HTERT RPE-1 (cell line): Measurements from ENCODE around the gene HNRNPM.

Experiments
- in situ Hi-C: fragments of 300-500 bp; cut with MboI; formaldehyde crosslinking; loops from 4 replicates; pipeline ENCODE4 v1.14.3; 2020; ENCODE audit warnings: low sequenced_read_pairs

HNRNPM gene

DNA sequence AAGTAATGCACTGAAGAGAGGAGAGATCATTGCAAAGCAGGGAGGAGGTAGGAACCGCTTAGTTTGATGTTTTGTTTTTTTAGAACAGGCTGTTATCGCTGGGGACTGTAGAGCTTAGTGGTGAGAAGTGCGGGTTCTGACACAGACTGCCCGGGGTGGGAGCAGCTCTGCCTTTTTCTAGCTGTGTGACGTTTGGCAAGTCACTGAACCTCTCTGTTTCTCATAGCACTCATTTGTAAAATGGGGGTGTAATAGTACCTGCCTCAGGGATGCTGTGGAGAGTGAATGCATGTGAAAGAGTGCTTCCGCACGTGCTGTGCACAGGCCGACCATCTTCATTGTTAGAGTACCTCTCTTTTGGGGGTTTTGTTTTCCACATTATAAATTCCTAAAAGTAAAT is 38.4 kb downstream of the HNRNPM start:
- in situ Hi-C loops = no loop called here

DNA sequence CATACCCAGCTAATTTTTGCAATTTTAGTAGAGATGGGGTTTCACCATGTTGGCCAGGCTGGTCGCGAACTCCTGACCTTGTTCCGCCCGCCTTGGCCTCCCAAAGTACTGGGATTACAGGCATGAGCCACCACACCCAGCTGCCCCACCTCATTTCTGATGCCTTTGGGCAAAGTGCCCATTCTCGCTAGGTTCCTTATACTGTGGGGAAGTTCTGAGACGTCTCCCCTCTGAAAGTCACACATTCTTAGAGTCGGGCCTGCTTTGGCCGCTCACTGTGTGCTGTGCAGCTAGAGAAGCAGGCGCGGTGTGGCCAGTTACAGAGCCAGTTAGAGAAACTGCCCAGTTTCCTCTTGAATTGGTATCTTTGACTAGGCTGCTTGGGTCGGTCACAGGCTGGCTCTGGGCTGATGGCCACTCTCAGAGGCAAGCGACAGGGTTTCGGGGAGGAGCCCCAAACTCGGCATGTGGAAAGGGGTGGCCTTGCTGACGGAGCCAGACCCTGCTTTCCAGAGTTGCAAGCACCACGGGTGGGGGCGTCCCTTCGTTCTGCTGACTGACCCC is 39.6 kb downstream of the HNRNPM start:
- in situ Hi-C loops = no loop called here

DNA sequence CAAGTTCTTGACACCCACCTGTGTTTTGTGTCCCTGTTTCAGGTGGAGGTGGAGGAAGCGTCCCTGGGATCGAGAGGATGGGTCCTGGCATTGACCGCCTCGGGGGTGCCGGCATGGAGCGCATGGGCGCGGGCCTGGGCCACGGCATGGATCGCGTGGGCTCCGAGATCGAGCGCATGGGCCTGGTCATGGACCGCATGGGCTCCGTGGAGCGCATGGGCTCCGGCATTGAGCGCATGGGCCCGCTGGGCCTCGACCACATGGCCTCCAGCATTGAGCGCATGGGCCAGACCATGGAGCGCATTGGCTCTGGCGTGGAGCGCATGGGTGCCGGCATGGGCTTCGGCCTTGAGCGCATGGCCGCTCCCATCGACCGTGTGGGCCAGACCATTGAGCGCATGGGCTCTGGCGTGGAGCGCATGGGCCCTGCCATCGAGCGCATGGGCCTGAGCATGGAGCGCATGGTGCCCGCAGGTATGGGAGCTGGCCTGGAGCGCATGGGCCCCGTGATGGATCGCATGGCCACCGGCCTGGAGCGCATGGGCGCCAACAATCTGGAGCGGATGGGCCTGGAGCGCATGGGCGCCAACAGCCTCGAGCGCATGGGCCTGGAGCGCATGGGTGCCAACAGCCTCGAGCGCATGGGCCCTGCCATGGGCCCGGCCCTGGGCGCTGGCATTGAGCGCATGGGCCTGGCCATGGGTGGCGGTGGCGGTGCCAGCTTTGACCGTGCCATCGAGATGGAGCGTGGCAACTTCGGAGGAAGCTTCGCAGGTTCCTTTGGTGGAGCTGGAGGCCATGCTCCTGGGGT is 41.0 kb downstream of the HNRNPM start:
- in situ Hi-C loops = no loop called here

GRCh38 chr19:8486661-8487136 is 41.9 kb downstream of the HNRNPM start:
- in situ Hi-C loops = no loop called here

DNA sequence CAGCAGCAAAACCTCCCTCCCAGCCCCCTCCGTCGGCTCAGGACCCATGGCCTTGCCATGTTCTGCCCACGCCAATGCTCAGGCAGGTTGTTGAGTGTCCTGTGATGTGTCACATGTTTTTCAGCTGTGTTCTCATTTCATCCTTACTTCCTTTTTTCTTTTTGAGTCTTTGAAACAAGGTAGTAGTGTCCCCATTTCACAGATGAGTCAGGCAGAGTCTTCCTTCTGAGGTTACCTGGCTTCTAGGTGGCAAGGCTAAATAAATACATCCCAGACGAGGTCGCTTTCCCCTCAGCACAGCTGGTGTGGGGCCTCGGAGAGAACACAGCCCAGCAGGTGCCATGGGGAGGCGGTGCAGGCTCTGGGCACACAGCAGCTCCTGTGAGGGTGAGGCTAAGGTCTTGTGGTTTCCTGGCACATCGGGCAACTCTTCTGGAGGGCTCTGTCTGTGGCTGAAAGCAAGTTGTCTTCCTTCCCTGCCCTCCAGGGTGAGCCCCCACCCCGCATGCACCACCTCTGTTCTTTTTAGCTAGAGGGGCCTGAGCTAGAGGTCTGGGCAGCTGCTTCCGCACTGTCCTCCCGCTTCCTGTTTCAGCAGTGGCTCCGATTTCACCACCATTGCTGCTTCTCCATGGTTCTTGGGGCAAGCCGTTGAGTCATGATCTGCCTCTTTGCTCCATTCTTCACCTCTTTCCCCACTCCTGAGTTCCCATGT is 42.5 kb downstream of the HNRNPM start:
- in situ Hi-C loops = no loop called here

- in situ Hi-C loops = no loop called here
Measured at GRCh38 chr19:8488365-8488764, 43.6 kb downstream of the HNRNPM start.

GRCh38 chr19:8489561-8490394 is 45.0 kb downstream of the HNRNPM start:
- in situ Hi-C loops = no loop called here

GRCh38 chr19:8490395-8490760 is 45.6 kb downstream of the HNRNPM start:
- in situ Hi-C loops = no loop called here

- in situ Hi-C loops = no loop called here
Measured at GRCh38 chr19:8490873-8491272, 46.1 kb downstream of the HNRNPM start.

- in situ Hi-C loops = no loop called here
Measured at GRCh38 chr19:8491574-8491973, 46.8 kb downstream of the HNRNPM start.

- in situ Hi-C loops = no loop called here
Measured at GRCh38 chr19:8494158-8494557, 49.4 kb downstream of the HNRNPM start.

GRCh38 chr19:8498295-8498694 is 53.5 kb downstream of the HNRNPM start:
- in situ Hi-C loops = no loop called here

- in situ Hi-C loops = no loop called here
Measured at GRCh38 chr19:8499048-8499833, 54.5 kb downstream of the HNRNPM start.

- in situ Hi-C loops = no loop called here
Measured at GRCh38 chr19:8500158-8500557, 55.4 kb downstream of the HNRNPM start.

GRCh38 chr19:8501516-8501915 is 56.7 kb downstream of the HNRNPM start:
- in situ Hi-C loops = no loop called here

- in situ Hi-C loops = no loop called here
Measured at GRCh38 chr19:8501981-8502380, 57.2 kb downstream of the HNRNPM start.

DNA sequence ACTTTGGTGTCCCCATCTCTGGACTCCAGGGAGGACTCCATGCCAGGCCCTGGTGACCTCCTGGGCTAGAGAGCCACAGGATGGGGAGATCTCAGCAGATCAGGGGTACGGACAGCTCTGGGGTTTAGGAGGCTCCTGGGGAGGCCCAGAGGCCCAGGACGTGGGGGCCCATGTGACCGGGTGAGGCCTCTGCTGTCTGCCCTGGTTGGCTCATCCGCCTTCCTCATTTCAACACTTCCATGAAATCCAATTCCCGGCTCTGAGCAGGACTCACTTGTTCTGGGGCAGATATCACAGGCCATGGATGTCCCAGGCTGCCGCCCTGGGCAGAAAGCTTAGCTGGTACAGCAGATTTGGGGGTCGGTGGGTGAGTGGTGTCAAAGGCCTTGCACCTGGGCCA is 58.7 kb downstream of the HNRNPM start:
- in situ Hi-C loops = no loop called here

- in situ Hi-C loops = no loop called here
Measured at GRCh38 chr19:8504171-8504570, 59.4 kb downstream of the HNRNPM start.

DNA sequence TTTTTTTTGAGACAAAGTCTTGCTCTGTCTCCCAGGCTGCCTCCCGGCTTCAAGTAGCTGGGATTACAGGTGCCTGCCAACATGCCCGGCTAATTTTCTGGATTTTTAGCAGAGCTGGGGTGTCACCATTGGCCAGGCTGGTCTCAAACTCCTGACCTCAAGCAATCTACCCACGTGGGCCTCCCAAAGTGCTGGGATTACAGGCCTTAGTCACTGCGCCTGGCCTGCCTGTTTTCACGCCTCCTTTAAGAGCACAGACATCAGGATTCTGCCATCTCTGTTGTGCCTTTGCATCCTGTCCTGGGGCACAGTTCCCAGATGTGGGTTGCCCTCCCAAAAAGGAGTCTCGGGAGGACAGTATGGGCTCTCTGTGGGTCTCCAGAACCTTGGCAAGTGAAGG is 60.1 kb downstream of the HNRNPM start:
- in situ Hi-C loops = no loop called here

GRCh38 chr19:8505680-8506401 is 61.1 kb downstream of the HNRNPM start:
- in situ Hi-C loops = no loop called here
